OCI-LY7 (cell line): ENCODE results near the gene SRRM4. TPM values are rescaled to one million over a fixed set of nuclear protein-coding genes. Genes with fewer than 3 reads are reported as not detected.
A peak's percentile ranks its signal among the peaks of the same experiment; 100 is the strongest.
"Not testable (repeated sequence)": the region's sequence is repeated elsewhere in the genome, so short reads cannot be mapped to it uniquely, and the experiment has no call there.

Experiments used
- BruUV-seq: library from RNA; stranded (reverse); fragments of 400-500 nt; replicated peaks from 2 replicates; lab custom pipeline; 2021; lab: Mats Ljungman, UMichigan
- CTCF ChIA-PET: fragments of 300-600 bp; sonication (Branson Sonifier 250); formaldehyde crosslinking; loops from one replicate; lab custom pipeline; 2022; ENCODE audit warnings: antibody characterized with exemption; ENCODE audit not compliant: unreplicated experiment; lab: Charles Lee
- POLR2A ChIA-PET: fragments of 300-600 bp; sonication (Branson Sonifier 250); formaldehyde crosslinking; loops from one replicate; lab custom pipeline; 2022; ENCODE audit warnings: antibody characterized with exemption; lab: Charles Lee
- DNase-seq: peaks from one replicate; pipeline ENCODE4 v3.0.0-alpha.2; 2015; ENCODE audit warnings: low spot score
- H2AFZ ChIP-seq: fragments of 200-600 bp; sonication (generic), shearing (Covaris generic); 2 replicates; pipeline ENCODE4 v1.6.1; 2014; ENCODE audit warnings: mild to moderate bottlenecking, antibody characterized with exemption, low read length, moderate library complexity
- H3K27ac ChIP-seq: fragments of 200-600 bp; sonication (generic); 2 replicates; pipeline ENCODE4 v1.5.1; 2014; ENCODE audit warnings: mixed run types, low read depth, mild to moderate bottlenecking, moderate library complexity, low read length, inconsistent platforms; ENCODE audit not compliant: poor library complexity, severe bottlenecking
- H3K36me3 ChIP-seq: fragments of 200-600 bp; sonication (generic); 2 replicates; pipeline ENCODE4 v1.6.1; 2014; ENCODE audit warnings: mild to moderate bottlenecking, antibody characterized with exemption, low read length, moderate library complexity, mixed read lengths; ENCODE audit not compliant: insufficient read depth
- H3K4me1 ChIP-seq: fragments of 200-600 bp; sonication (generic); 2 replicates; pipeline ENCODE4 v1.5.1; 2014; ENCODE audit warnings: mild to moderate bottlenecking, low read length; ENCODE audit not compliant: insufficient read depth, poor library complexity, severe bottlenecking
- H3K4me2 ChIP-seq: fragments of 200-600 bp; sonication (generic); 2 replicates; pipeline ENCODE4 v1.6.1; 2014; ENCODE audit warnings: mild to moderate bottlenecking, low read length
- H3K4me3 ChIP-seq: fragments of 200-600 bp; sonication (generic); 2 replicates; pipeline ENCODE4 v1.5.1; 2014; ENCODE audit warnings: mild to moderate bottlenecking, low read depth, low read length; ENCODE audit not compliant: poor library complexity, severe bottlenecking
- H3K79me2 ChIP-seq: fragments of 200-600 bp; sonication (generic); 2 replicates; pipeline ENCODE4 v1.6.1; 2016; ENCODE audit warnings: low read depth, mild to moderate bottlenecking, low read length, moderate library complexity, mixed read lengths; ENCODE audit not compliant: insufficient read depth
- H3K9me2 ChIP-seq: fragments of 200-600 bp; sonication (generic); 2 replicates; pipeline ENCODE4 v1.6.1; 2016; ENCODE audit warnings: mild to moderate bottlenecking, low read length, mixed read lengths; ENCODE audit not compliant: insufficient read depth
- H3K9me3 ChIP-seq: fragments of 200-600 bp; sonication (generic); 2 replicates; pipeline ENCODE4 v1.6.1; 2014; ENCODE audit warnings: mild to moderate bottlenecking, mixed run types, low read length, mixed read lengths
- H4K20me1 ChIP-seq: fragments of 200-600 bp; sonication (generic); 2 replicates; pipeline ENCODE4 v1.6.1; 2014; ENCODE audit warnings: mild to moderate bottlenecking, antibody characterized with exemption, low read length, moderate library complexity, mixed read lengths; ENCODE audit not compliant: insufficient read depth
- CTCF ChIP-seq: fragments of 200-600 bp; sonication (generic); conservative IDR thresholded peaks from 2 replicates; pipeline ENCODE4 v1.5.1; 2014; ENCODE audit warnings: mild to moderate bottlenecking, antibody characterized with exemption, low read length, moderate library complexity, mixed read lengths
- EZH2phosphoT487 ChIP-seq: fragments of 200-600 bp; sonication (generic); IDR thresholded peaks from 2 replicates; pipeline ENCODE4 v1.6.1; 2018; ENCODE audit warnings: low read depth, borderline replicate concordance, mild to moderate bottlenecking, mixed run types, antibody characterized with exemption, low read length, moderate library complexity, mixed read lengths
- intact Hi-C: fragments of 100-400 bp; cut with micrococcal nuclease; formaldehyde crosslinking; loops from one replicate; pipeline ENCODE4 v1.10.0; 2022; ENCODE audit not compliant: unreplicated experiment
- total RNA-seq, 2 experiments: library from RNA; depleted of rRNA in 1 of 2; stranded (reverse); fragments of >200 nt in 1 of 2; shearing (Covaris generic) in 1 of 2; gene quantifications; 2 replicates each; pipeline ENCODE4 v1.2.3, GENCODE V29; 2014 to 2022

The SRRM4 gene
- total RNA-seq, 2 experiments from 2014 or later, result not detected

GRCh38 chr12:119025786-119026185 is 44.4 kb downstream of the SRRM4 start:
- H3K4me1 ChIP-seq, result no peaks in the 10 kb centered on the region
- ChIA-PET CTCF (no interaction called here), POLR2A (no interaction called here)
- no peaks in the 10 kb centered on the region for H3K79me2 ChIP-seq
- TF ChIP-seq CTCF, result no peak
- TF ChIP-seq EZH2phosphoT487, result no peak
- intact Hi-C loops, result no loop called here
- H3K36me3 ChIP-seq, result no peaks in the 10 kb centered on the region
- H3K27ac ChIP-seq, result no peak overlapping the region
- H2AFZ ChIP-seq, result no peak overlapping the region
- no peaks in the 10 kb centered on the region for H4K20me1 ChIP-seq
- H3K4me3 ChIP-seq, result no peak overlapping the region
- no peak overlapping the region for H3K4me2 ChIP-seq
- H3K9me2 ChIP-seq, result no peaks in the 10 kb centered on the region
- BruUV-seq, result no TSS peak
- no peak for DNase-seq
- no peaks in the 10 kb centered on the region for H3K9me3 ChIP-seq

- intact Hi-C loops, BruUV-seq: not testable (repeated sequence)
These were observed 52.0 kb downstream of the SRRM4 start for GRCh38 chr12:119033332-119033731.

GRCh38 chr12:119036878-119037825 is 55.8 kb downstream of the SRRM4 start:
- TF ChIP-seq EZH2phosphoT487, result no peak
- peak; percentile 78 for TF ChIP-seq CTCF
- intact Hi-C loops, result no loop called here
- Histone ChIP-seq H3K79me2 (no peaks in the 10 kb centered on the region), H3K9me3 (no peaks in the 10 kb centered on the region), H2AFZ (no peak overlapping the region), H3K4me3 (no peak overlapping the region), H3K4me2 (no peak overlapping the region), H3K27ac (no peak overlapping the region), H4K20me1 (no peaks in the 10 kb centered on the region), H3K4me1 (no peaks in the 10 kb centered on the region), H3K36me3 (no peaks in the 10 kb centered on the region), H3K9me2 (no peaks in the 10 kb centered on the region)
- DNase-seq, result peak; percentile 29
- ChIA-PET CTCF (interaction anchor here (0.6 kb wide), 1 partner anchor 1656 kb away, joined by 3 read pairs; no protein-coding TSS in a partner anchor), POLR2A (no interaction called here)
- BruUV-seq, result no TSS peak

More at GRCh38 chr12:119033332-119033731, 52.0 kb downstream of the SRRM4 start:
- H2AFZ ChIP-seq, CTCF ChIA-PET, POLR2A ChIA-PET, H3K36me3 ChIP-seq, H3K27ac ChIP-seq, H4K20me1 ChIP-seq, DNase-seq, H3K9me3 ChIP-seq, H3K79me2 ChIP-seq, H3K4me3 ChIP-seq, H3K9me2 ChIP-seq, H3K4me2 ChIP-seq, H3K4me1 ChIP-seq: not testable (repeated sequence)
